Subcutaneous adipose tissue (tissue), 4 donors: ENCODE measurements around the gene FTCD. TPM values are rescaled to one million over a fixed set of nuclear protein-coding genes. Genes with fewer than 3 reads are reported as not detected.

Source experiments
- total RNA-seq, 4 donors: library from RNA; depleted of rRNA; stranded (reverse); fragments of >200 nt; gene quantifications; one replicate each; pipeline ENCODE4 v1.1.0, GENCODE V29; 2016
- TF ChIP-seq, protein P1 (sequence below): fragments of 450-650 bp; IDR thresholded peaks from one replicate; pipeline ENCODE4 v1.5.1; 2016; ENCODE audit warnings: low read depth, mild to moderate bottlenecking, control low read depth, antibody characterized with exemption, moderate library complexity

FTCD gene
- total RNA-seq, 4 donors from 2014 or later, result not detected

DNA sequence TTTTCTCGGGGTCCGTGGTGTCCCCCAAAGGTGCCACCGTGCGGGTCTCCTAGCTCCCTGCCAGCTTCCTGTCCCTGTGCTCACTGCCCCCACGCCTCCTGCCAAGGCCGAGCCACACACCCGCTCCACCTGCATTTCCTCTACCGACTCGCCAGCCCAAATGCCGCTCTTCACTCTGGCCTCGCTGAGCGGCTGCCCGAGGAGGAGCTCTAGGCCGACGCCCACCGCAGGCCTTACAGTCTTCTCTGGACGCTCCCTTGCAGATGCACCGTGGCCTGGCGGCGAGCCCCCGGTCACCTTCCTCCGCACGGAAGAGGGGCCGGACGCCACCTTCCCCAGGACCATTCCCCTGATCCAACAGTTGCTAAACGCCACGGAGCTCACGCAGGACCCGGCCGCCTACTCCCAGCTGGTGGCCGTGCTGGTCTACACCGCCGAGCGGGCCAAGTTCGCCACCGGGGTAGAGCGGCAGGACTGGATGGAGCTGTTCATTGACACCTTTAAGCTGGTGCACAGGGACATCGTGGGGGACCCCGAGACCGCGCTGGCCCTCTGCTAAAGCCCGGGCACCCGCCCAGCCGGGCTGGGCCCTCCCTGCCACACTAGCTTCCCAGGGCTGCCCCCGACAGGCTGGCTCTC, 26.3 kb downstream of the FTCD start:
- TF ChIP-seq, protein P1, sequence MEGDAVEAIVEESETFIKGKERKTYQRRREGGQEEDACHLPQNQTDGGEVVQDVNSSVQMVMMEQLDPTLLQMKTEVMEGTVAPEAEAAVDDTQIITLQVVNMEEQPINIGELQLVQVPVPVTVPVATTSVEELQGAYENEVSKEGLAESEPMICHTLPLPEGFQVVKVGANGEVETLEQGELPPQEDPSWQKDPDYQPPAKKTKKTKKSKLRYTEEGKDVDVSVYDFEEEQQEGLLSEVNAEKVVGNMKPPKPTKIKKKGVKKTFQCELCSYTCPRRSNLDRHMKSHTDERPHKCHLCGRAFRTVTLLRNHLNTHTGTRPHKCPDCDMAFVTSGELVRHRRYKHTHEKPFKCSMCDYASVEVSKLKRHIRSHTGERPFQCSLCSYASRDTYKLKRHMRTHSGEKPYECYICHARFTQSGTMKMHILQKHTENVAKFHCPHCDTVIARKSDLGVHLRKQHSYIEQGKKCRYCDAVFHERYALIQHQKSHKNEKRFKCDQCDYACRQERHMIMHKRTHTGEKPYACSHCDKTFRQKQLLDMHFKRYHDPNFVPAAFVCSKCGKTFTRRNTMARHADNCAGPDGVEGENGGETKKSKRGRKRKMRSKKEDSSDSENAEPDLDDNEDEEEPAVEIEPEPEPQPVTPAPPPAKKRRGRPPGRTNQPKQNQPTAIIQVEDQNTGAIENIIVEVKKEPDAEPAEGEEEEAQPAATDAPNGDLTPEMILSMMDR, result no peak

DNA sequence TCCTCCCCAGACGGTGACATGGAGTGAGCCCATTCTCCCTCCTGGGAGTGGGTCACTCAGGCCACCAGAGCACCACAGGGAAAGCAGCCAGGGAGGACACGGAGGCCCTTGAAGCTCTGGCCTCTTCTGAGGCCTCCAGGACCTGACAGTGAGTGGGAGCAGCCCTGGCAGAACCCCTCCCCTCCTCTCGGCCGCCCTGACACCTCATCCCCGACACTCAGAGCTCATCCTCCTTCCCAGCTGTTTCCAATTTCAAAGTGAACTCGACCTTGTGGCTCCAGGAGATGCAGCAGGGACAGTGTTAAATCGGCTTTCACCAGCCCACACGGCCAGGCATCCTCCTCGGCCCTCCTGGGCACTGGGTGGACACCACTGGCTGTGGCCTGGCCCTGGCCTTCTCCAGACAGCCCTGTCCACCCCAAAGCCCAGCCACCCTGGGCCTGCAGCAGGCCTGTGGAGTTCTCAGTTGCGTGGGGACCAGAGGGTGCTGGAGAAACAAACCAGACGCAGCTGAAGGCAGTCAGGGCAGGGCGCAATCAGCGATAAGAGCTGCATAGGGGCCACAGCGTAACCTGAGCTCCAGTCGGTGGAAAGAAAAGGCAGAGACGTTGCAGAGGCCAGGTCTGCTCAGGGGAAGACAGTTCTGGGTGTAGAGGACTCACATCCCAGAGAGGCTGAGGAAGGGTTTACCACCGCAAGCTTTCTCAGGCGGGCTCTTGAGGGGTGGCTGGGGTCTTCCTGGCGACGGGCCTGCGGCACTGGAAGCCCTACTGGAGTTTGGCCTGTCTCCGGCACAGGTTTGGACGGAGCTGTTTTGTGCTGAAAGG, 27.1 kb downstream of the FTCD start:
- TF ChIP-seq, protein P1, result no peak

DNA sequence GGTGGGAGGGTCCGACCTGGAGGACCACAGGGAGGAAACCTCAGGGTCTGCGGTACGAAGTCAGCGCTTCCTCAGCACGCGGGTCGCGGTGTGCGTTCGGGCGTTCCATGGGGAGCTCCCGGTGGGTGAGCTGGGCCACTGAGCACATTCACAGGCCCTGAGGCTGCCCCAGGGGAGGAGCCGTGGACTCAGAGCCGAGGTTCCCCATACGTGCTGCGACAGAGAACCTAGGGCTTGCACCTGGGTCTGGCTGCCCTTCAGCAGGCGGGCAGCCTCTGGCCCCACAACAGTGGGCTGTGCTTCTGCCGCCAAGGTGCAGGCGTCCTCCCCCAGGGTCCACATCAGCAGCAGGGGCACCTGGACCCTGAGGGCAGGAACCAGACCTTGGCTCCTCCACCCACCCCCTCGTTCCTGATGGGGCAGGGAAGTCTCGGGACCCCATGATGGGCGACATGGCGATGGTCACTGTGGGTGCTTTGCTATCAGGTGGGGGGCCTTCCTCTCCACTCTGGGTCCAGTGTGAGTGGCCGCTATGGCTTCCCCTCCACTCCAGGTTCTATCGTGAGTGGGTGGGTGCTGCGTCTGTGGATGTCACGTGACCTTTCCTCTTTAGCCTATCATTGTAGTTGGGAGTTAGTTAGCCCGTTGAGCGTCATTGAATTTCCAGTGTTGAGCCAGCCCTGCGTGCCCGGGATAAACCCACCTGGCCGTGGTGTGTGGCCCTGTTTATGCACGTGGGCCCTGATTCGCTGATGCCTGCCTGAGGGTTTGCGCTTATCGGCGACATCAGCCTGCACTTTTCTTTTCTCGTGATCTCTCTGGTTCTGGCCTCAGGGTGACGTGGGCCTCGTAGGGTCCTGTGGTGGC, 27.9 kb downstream of the FTCD start:
- TF ChIP-seq, protein P1, result no peak

- TF ChIP-seq, protein P1, result no peak
Observed at GRCh38 chr21:46126309-46127238, 28.8 kb downstream of the FTCD start.

DNA sequence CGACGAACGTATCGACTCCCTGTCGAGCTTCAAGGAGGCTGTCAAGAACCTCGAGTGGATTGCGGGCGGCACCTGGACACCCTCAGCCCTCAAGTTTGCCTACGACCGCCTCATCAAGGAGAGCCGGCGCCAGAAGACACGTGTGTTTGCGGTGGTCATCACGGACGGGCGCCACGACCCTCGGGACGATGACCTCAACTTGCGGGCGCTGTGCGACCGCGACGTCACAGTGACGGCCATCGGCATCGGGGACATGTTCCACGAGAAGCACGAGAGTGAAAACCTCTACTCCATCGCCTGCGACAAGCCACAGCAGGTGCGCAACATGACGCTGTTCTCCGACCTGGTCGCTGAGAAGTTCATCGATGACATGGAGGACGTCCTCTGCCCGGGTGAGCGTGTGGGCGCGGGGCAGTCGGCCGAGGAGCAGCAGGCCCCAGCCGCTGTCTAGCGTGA, 29.5 kb downstream of the FTCD start:
- TF ChIP-seq, protein P1, result no peak

DNA sequence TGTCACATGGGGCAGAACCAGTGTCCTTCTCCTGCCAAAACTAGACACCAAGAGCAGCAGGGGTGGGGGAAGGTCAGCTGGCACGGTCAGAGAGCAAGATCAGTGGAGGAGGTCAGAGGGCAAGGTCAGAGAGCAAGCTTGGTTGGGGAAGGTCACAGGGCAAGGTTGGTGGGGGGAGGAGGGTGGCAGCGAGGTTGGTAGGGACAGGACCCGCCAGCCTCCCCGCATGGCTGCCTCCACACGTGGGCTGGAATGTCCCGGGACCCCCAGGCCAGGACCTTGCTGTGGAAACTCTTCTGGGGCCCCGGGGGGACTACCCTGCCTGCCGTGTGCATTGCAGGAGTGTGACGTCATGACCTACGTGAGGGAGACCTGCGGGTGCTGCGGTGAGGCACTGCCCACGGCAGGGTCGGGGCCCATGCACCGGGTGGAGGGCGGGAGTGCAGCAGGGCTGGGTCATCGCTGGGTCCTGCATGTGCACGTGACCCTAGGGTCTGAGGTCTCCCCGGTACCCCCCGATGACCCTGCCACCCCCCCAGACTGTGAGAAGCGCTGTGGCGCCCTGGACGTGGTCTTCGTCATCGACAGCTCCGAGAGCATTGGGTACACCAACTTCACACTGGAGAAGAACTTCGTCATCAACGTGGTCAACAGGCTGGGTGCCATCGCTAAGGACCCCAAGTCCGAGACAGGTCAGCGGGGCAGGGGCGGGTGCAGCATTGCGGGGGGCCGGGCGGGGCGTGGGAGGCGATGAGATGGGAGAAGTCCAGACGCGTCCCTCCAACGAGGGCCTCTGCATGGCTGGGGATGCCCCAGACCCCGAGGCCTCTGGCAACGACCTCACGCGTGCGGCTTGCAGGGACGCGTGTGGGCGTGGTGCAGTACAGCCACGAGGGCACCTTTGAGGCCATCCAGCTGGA, 30.2 kb downstream of the FTCD start:
- TF ChIP-seq, protein P1, result no peak
